22Rv1 (cell line): ENCODE measurements around the gene KRT16.
"Not testable (repeated sequence)": the region's sequence is repeated elsewhere in the genome, so short reads cannot be mapped to it uniquely, and the experiment has no call there.

ENCODE experiments used
- ZFX ChIP-seq: fragments of 450-650 bp; IDR thresholded peaks from 2 replicates; pipeline ENCODE4 v1.6.1; 2017; ENCODE audit warnings: antibody characterized with exemption, borderline replicate concordance
- TF ChIP-seq, protein P1 (sequence below): fragments of 450-650 bp; IDR thresholded peaks from 2 replicates; pipeline ENCODE4 v1.5.1; 2017; ENCODE audit warnings: mild to moderate bottlenecking

- TF ChIP-seq, protein P1, sequence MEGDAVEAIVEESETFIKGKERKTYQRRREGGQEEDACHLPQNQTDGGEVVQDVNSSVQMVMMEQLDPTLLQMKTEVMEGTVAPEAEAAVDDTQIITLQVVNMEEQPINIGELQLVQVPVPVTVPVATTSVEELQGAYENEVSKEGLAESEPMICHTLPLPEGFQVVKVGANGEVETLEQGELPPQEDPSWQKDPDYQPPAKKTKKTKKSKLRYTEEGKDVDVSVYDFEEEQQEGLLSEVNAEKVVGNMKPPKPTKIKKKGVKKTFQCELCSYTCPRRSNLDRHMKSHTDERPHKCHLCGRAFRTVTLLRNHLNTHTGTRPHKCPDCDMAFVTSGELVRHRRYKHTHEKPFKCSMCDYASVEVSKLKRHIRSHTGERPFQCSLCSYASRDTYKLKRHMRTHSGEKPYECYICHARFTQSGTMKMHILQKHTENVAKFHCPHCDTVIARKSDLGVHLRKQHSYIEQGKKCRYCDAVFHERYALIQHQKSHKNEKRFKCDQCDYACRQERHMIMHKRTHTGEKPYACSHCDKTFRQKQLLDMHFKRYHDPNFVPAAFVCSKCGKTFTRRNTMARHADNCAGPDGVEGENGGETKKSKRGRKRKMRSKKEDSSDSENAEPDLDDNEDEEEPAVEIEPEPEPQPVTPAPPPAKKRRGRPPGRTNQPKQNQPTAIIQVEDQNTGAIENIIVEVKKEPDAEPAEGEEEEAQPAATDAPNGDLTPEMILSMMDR: not testable (repeated sequence)
- not testable (repeated sequence) for TF ChIP-seq ZFX
Observed at GRCh38 chr17:41619927-41620582, 7.5 kb upstream of the KRT16 start.
